GM12878 (cell line): Measurements from ENCODE around the gene ADRB1. TPM values are rescaled to one million over a fixed set of nuclear protein-coding genes. Genes with fewer than 3 reads are reported as not detected.

Experiments used
- CHD2 ChIP-seq: IDR thresholded peaks from 2 replicates; pipeline ENCODE4 v1.6.1; 2011; ENCODE audit warnings: low read depth, low read length, improper control_type of control experiment, borderline replicate concordance
- CREM ChIP-seq: IDR thresholded peaks from 2 replicates; pipeline ENCODE4 v1.6.1; 2014; ENCODE audit warnings: antibody characterized with exemption, low read depth
- GATAD2B ChIP-seq: fragments of 450-650 bp; conservative IDR thresholded peaks from 2 replicates; pipeline ENCODE4 v1.6.1; 2017; ENCODE audit warnings: low read depth, mild to moderate bottlenecking, moderate library complexity
- LARP7 ChIP-seq: fragments of 450-650 bp; IDR thresholded peaks from 2 replicates; pipeline ENCODE4 v1.6.1; 2017; ENCODE audit warnings: mild to moderate bottlenecking
- NBN ChIP-seq: fragments of 450-650 bp; IDR thresholded peaks from 2 replicates; pipeline ENCODE4 v1.6.1; 2016
- PAX8 ChIP-seq: fragments of 450-650 bp; IDR thresholded peaks from 2 replicates; pipeline ENCODE4 v1.6.1; 2017; ENCODE audit warnings: mild to moderate bottlenecking, moderate library complexity
- POLR2AphosphoS5 ChIP-seq: IDR thresholded peaks from 2 replicates; pipeline ENCODE4 v1.6.1; 2011; ENCODE audit warnings: mild to moderate bottlenecking, low read length, inconsistent platforms
- RELA ChIP-seq: fragments of 450-650 bp; IDR thresholded peaks from 2 replicates; pipeline ENCODE4 v1.8.0; 2014; ENCODE audit warnings: borderline replicate concordance; ENCODE audit not compliant: partially characterized antibody
- SMARCA5 ChIP-seq: fragments of 450-650 bp; IDR thresholded peaks from 2 replicates; pipeline ENCODE4 v1.6.1; 2017; ENCODE audit warnings: mild to moderate bottlenecking
- SP1 ChIP-seq: IDR thresholded peaks from one replicate; pipeline ENCODE4 v1.6.1; 2011; ENCODE audit warnings: low read depth, low read length
- SREBF1 ChIP-seq: IDR thresholded peaks from 2 replicates; pipeline ENCODE4 v1.6.1; 2012; ENCODE audit warnings: mild to moderate bottlenecking, low read length
- SRF ChIP-seq, 2 experiments: IDR thresholded peaks; 2 replicates each; pipeline ENCODE4 v1.6.1; 2011; ENCODE audit warnings: low read depth in 2 of 2, low read length in 2 of 2, mild to moderate bottlenecking in 1 of 2, moderate library complexity in 1 of 2
- TBL1XR1 ChIP-seq: IDR thresholded peaks from 2 replicates; pipeline ENCODE4 v1.6.1; 2012; ENCODE audit warnings: low read depth, low read length, improper control_type of control experiment
- TCF12 ChIP-seq: IDR thresholded peaks from 2 replicates; pipeline ENCODE4 v1.6.1; 2011; ENCODE audit warnings: low read depth, mild to moderate bottlenecking, low read length
- YBX1 ChIP-seq: fragments of 450-650 bp; IDR thresholded peaks from 2 replicates; pipeline ENCODE4 v1.6.1; 2016; ENCODE audit warnings: antibody characterized with exemption
- polyA plus RNA-seq, 11 experiments: library from polyadenylated mRNA; depleted of rRNA in 4 of 11; unstranded in 6 of 11; stranded (reverse) in 5 of 11; fragments of >200 nt; fragmentation: Nextera tagmentation in 4 of 11; fragmentation: Illumina TruSeq in 1 of 11; extraction: Ambion mirVana in 4 of 11; extraction: Trizol in 1 of 11; gene quantifications; 1 replicate in 1 of 11; 2 replicates in 10 of 11; pipeline versions ENCODE4 v1.2.1 to v1.2.3, GENCODE V29; 2011 to 2016; ENCODE audit warnings: inconsistent platforms in 2 of 11, missing spikeins in 2 of 11, low read depth in 1 of 11
- total RNA-seq, 4 experiments: library from RNA; depleted of rRNA in 3 of 4; stranded (reverse); fragments of >200 nt in 3 of 4; fragmentation: Illumina TruSeq in 1 of 4; extraction: Trizol in 1 of 4; gene quantifications; 2 replicates each; pipeline versions ENCODE4 v1.2.1 to v1.2.3, GENCODE V29; 2013 to 2021
- TF ChIP-seq, protein P1 (sequence below): fragments of 450-650 bp; IDR thresholded peaks from 2 replicates; pipeline ENCODE4 v1.6.1; 2016; ENCODE audit warnings: mild to moderate bottlenecking
- TF ChIP-seq, protein P2 (sequence below): IDR thresholded peaks from 2 replicates; pipeline ENCODE4 v1.6.1; 2011; ENCODE audit warnings: low read depth, low read length, improper control_type of control experiment, borderline replicate concordance
- TF ChIP-seq, protein P3 (sequence below): fragments of 450-650 bp; IDR thresholded peaks from 2 replicates; pipeline ENCODE4 v1.6.1; 2017; ENCODE audit warnings: borderline replicate concordance
- TF ChIP-seq, protein P4 (sequence below): IDR thresholded peaks from 2 replicates; pipeline ENCODE4 v1.6.1; 2011; ENCODE audit warnings: low read depth, mild to moderate bottlenecking, low read length, moderate library complexity, borderline replicate concordance; ENCODE audit errors: extremely low read depth
- TF ChIP-seq, protein P5 (sequence below): fragments of 450-650 bp; IDR thresholded peaks from 2 replicates; pipeline ENCODE4 v1.6.1; 2016; ENCODE audit warnings: mild to moderate bottlenecking, moderate library complexity, borderline replicate concordance
- TF ChIP-seq, protein P6 (sequence below): fragments of 450-650 bp; IDR thresholded peaks from 2 replicates; pipeline ENCODE4 v1.6.1; 2017; ENCODE audit warnings: low read depth, mild to moderate bottlenecking, moderate library complexity

The ADRB1 gene
- total and polyA plus RNA-seq, 10 of the 15 experiments (the other 5 are each of a cell fraction or from before 2014, with no cell fraction given), result 0.26 to 4.5 (median 1.1) TPM

DNA sequence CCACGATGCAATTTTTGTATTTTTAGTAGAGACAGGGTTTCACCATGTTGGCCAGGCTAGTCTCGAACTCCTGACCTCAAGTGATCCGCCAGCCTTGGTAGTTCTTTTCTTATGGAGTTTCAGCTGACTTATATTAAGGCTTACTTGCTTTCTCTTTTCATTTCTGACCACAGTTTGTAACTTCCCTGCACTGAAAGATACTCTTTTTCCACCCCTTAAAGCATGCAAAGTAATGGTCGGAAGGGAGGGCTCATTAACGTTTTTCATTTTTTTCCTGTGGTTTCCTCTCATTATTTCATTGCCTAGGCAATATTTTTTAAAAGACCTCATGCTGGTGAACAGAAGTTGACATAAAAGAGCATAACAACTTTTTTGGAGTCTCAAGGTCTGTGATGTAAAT lies 27.0 kb downstream of the ADRB1 start (continued):
- TF ChIP-seq SMARCA5 (no peak), CREM (no peak), PAX8 (no peak), GATAD2B (no peak), TCF12 (no peak), SREBF1 (no peak), SP1 (no peak), RELA (no peak), POLR2AphosphoS5 (no peak), CHD2 (no peak), SRF (IDR thresholded peaks at IDR 0.05; ENCODE audit: low read depth in 2 of 2, low read length in 2 of 2) (no peak), LARP7 (no peak), NBN (0 out of 2 replicates have a peak, but pooled peaks have one; percentile 50), YBX1 (no peak), TBL1XR1 (no peak)
- TF ChIP-seq, protein P1, sequence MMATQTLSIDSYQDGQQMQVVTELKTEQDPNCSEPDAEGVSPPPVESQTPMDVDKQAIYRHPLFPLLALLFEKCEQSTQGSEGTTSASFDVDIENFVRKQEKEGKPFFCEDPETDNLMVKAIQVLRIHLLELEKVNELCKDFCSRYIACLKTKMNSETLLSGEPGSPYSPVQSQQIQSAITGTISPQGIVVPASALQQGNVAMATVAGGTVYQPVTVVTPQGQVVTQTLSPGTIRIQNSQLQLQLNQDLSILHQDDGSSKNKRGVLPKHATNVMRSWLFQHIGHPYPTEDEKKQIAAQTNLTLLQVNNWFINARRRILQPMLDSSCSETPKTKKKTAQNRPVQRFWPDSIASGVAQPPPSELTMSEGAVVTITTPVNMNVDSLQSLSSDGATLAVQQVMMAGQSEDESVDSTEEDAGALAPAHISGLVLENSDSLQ, result no peak
- TF ChIP-seq, protein P2, sequence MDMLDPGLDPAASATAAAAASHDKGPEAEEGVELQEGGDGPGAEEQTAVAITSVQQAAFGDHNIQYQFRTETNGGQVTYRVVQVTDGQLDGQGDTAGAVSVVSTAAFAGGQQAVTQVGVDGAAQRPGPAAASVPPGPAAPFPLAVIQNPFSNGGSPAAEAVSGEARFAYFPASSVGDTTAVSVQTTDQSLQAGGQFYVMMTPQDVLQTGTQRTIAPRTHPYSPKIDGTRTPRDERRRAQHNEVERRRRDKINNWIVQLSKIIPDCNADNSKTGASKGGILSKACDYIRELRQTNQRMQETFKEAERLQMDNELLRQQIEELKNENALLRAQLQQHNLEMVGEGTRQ, result no peak
- TF ChIP-seq, protein P3, sequence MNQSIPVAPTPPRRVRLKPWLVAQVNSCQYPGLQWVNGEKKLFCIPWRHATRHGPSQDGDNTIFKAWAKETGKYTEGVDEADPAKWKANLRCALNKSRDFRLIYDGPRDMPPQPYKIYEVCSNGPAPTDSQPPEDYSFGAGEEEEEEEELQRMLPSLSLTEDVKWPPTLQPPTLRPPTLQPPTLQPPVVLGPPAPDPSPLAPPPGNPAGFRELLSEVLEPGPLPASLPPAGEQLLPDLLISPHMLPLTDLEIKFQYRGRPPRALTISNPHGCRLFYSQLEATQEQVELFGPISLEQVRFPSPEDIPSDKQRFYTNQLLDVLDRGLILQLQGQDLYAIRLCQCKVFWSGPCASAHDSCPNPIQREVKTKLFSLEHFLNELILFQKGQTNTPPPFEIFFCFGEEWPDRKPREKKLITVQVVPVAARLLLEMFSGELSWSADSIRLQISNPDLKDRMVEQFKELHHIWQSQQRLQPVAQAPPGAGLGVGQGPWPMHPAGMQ, result no peak
- TF ChIP-seq, protein P4, sequence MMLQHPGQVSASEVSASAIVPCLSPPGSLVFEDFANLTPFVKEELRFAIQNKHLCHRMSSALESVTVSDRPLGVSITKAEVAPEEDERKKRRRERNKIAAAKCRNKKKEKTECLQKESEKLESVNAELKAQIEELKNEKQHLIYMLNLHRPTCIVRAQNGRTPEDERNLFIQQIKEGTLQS, result no peak
- TF ChIP-seq, protein P5, sequence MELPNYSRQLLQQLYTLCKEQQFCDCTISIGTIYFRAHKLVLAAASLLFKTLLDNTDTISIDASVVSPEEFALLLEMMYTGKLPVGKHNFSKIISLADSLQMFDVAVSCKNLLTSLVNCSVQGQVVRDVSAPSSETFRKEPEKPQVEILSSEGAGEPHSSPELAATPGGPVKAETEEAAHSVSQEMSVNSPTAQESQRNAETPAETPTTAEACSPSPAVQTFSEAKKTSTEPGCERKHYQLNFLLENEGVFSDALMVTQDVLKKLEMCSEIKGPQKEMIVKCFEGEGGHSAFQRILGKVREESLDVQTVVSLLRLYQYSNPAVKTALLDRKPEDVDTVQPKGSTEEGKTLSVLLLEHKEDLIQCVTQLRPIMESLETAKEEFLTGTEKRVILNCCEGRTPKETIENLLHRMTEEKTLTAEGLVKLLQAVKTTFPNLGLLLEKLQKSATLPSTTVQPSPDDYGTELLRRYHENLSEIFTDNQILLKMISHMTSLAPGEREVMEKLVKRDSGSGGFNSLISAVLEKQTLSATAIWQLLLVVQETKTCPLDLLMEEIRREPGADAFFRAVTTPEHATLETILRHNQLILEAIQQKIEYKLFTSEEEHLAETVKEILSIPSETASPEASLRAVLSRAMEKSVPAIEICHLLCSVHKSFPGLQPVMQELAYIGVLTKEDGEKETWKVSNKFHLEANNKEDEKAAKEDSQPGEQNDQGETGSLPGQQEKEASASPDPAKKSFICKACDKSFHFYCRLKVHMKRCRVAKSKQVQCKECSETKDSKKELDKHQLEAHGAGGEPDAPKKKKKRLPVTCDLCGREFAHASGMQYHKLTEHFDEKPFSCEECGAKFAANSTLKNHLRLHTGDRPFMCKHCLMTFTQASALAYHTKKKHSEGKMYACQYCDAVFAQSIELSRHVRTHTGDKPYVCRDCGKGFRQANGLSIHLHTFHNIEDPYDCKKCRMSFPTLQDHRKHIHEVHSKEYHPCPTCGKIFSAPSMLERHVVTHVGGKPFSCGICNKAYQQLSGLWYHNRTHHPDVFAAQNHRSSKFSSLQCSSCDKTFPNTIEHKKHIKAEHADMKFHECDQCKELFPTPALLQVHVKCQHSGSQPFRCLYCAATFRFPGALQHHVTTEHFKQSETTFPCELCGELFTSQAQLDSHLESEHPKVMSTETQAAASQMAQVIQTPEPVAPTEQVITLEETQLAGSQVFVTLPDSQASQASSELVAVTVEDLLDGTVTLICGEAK, result no peak
- TF ChIP-seq, protein P6, sequence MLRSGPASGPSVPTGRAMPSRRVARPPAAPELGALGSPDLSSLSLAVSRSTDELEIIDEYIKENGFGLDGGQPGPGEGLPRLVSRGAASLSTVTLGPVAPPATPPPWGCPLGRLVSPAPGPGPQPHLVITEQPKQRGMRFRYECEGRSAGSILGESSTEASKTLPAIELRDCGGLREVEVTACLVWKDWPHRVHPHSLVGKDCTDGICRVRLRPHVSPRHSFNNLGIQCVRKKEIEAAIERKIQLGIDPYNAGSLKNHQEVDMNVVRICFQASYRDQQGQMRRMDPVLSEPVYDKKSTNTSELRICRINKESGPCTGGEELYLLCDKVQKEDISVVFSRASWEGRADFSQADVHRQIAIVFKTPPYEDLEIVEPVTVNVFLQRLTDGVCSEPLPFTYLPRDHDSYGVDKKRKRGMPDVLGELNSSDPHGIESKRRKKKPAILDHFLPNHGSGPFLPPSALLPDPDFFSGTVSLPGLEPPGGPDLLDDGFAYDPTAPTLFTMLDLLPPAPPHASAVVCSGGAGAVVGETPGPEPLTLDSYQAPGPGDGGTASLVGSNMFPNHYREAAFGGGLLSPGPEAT, result peak; percentile 38; the same call in 1 of the 2 replicates
